KG1 (cell line): ENCODE results near the gene CENPL.
A peak's percentile ranks its signal among the peaks of the same experiment; 100 is the strongest.
"Not testable (repeated sequence)": the region's sequence is repeated elsewhere in the genome, so short reads cannot be mapped to it uniquely, and the experiment has no call there.

Experiments
- DNase-seq: peaks from one replicate; lab custom pipeline; 2025; lab: John Stamatoyannopoulos, UW

CENPL gene, protein sequence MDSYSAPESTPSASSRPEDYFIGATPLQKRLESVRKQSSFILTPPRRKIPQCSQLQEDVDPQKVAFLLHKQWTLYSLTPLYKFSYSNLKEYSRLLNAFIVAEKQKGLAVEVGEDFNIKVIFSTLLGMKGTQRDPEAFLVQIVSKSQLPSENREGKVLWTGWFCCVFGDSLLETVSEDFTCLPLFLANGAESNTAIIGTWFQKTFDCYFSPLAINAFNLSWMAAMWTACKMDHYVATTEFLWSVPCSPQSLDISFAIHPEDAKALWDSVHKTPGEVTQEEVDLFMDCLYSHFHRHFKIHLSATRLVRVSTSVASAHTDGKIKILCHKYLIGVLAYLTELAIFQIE

DNA sequence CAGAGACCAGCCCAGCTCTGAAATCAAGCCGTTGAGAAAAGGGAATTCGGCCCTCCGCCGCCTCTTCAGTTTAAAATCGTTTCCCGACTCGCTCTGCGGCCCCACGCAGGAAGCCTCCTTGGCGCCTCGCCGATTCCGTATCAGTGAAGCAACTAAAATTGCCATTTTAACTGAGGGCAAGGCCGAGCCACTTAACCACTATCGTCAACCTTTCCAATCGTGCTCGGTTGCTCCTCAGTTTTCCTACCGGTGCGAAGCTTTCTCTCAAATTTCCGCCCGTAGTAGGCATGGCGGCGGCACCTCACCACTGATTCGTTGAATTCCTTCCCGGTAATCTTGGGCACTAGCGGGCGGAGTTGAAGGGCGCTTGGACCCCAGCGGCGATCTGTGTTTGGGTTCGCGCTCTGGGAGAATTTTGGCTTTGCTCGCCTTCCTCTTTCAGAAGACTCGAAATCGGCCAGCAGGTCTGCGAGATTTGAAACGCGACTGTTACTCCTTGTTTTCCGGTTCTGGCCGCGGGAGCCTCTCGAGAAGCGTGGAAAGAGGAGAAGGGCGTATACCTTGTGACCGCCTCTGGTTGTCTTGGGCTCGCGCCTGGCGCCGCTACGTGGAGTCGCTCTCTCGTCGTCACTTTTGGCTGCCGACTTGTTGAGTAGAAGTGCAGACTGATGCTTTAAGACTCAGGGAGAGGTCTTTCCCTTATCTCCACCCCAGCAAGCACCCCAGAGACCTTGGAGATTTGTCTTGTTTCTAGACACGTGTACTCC, at the start of gene CENPL, which contains the start of gene DARS2:
TSS of gene CENPL (minus strand) at position 569 of the 767 bp plus-strand sequence. CDS start 13,584 bp downstream, outside the sequence.
TSS of gene DARS2 (plus strand) at position 359 of the 767 bp plus-strand sequence. CDS start 557 bp downstream, outside the sequence.
- DNase-seq, result peak; percentile 93

DNA sequence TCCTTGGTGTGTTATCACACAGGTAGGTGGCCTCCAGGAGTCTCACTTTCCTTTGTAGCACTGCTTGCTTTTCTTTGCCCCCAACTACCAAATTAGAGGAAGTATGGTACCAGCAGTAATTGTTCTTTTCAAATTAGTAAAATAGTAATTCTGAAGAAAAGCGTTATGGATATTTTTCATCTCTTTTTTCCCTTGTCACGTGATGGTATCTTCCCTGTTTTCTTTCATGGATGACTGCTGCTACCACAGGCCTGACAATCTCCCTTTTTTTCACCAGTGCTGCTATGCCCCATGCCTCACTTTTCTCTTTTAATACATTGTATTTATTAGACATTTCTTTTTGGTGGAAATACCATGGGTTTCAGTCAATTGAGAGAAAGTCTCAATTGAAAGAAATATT, 46.8 kb upstream of the CENPL start:
- DNase-seq, result no peak

DNA sequence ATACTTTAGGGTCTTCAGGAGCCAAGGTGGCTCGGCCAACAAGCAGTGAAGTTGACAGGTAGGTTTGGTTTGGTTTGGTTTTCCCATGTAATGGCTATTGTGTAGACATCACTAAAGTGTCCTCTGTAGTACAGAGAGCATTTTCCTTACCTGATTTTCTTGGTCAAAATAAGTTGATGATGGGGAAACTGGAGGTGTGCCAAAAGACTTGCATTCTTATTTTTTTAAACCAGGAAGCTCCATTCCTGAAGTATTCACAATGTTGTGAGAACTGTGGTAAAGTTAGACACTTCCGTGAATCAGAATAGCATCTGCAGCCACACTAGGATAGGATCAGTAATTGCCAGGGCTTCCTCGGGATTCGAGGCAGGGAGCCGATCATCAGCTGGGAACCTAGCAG, 46.4 kb upstream of the CENPL start:
- no peak for DNase-seq

DNA sequence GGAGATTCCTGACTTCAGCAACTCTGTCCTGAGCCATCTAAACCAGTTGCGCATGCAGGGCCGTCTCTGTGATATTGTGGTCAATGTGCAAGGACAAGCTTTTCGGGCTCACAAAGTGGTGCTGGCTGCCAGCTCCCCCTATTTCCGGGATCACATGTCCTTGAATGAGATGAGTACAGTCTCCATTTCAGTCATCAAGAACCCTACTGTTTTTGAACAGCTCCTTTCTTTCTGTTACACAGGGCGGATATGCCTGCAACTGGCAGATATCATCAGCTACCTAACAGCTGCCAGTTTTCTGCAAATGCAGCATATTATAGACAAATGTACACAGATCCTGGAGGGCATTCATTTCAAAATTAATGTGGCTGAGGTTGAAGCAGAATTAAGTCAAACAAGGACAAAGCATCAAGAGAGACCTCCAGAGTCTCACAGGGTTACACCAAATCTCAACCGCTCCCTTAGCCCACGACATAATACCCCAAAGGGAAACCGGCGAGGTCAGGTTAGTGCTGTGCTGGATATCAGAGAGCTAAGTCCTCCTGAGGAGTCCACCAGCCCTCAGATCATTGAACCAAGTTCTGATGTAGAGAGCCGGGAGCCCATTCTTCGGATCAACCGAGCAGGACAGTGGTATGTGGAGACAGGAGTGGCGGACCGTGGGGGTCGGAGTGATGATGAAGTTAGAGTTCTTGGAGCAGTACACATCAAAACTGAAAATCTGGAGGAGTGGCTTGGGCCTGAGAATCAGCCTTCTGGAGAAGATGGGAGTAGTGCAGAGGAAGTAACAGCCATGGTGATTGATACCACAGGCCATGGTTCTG, 45.8 kb upstream of the CENPL start:
- peak; percentile 60 for DNase-seq

DNA sequence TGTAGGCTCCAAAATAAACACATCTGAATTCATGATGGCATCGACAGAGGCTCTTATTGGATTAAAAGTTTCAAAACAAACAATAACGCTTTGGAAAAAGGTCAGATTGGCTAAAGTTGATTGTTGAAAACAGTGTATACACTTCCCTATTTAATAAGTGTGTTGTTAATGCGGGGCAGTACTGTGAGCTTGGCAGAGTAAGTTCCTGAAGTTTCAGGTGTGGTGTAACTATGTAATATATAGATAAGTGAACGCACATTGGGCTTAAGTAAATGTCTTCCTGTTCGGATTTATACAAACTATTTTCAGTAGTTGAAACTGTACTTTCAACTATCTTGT, 44.3 kb upstream of the CENPL start:
- DNase-seq, result no peak

DNA sequence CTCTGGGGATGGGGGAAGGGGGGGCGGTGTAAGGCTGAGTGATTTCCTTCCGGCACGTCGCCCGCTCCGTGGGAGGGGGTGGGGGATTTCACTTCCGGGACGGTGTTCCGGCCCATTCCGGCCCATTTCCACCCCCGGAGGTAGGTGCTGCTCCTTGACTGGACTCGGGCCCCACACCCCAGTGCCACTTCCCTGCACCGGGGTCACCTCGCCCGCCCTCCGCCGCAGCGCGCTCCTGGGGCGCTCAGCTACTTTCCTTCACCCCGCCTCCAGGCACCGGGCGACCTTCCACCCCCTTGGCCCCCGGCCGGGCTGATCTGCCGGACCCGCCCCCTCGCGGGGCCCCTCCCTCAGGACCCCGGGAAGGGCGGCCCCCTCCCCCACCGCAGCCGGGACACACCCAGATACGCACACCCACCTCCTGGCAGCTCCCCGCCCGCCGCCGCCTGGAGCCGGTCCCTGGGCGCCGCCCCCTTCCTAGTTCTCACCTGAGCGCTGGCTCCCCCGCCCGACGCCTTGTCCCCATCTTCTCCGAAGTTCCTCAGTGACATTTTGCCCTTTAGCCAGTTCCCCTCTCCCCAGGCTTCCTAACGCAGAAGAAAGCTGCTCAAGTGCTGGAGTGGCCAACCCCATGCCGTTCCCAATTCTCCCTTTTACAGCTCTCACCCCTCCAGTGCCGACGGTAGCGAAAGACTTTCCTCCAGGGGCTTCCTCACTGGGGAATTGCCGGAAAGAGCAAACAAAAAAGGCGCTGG, 43.8 kb upstream of the CENPL start, which contains the start of gene ZBTB37:
TSS of gene ZBTB37 (plus strand) at position 115 of the 755 bp plus-strand sequence. CDS start 1,846 bp downstream, outside the sequence.
- peak; percentile 57 for DNase-seq

DNA sequence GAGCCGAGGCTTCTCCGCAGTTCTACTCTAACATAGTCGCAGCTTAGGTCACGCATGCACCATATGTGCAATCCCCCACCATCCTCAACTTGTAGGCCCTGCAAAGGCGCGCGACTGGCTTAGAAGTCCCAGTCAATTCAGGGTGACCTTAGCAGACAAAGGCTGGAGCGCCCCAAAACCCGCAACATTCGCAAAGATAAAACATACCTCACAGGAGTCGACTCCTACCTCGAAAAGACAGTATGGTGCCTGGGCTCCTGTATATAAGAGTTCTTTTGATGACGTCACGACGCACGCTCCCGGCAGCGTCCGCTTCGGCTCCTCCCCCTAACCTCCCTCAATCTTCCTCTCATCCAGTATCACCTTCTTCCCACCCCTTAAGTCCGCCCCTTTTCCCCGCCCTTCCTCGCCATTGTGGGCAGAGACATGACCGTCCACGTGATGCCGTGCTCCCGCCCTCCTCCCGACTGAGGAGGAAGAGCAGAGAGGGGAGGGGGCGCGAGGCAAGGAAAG, 43.1 kb upstream of the CENPL start, which contains the start of gene GAS5:
TSS of gene GAS5 (minus strand) at position 237 of the 513 bp plus-strand sequence.
- peak; percentile 97 for DNase-seq

DNA sequence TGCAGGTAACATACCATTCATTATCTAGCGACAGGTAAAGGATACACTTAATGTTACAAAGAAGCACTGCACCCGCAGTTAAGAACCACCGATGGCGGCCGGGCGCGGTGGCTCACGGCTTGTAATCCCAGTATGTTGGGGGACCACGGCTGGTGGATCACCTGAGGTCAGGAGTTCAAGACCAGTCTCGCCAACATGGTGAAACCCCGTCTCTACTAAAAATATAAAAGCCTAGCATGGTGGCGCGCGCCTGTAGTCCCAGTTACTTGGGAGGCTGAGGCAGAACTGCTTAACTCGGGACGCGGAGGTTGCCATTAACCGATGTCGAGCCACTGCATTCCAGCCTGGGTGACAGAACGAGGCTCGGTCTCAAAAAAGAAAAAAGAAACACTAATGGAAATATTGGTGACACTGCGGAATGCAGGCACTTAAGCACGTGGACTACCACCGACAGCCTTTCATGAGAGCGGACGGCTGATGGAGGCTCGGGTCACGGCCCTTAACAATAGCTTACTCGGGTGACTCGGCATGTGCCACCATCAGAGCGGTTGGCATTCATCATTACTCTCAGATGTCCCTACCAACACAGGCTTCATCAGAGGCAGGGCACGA, 42.6 kb upstream of the CENPL start:
- no peak for DNase-seq

DNA sequence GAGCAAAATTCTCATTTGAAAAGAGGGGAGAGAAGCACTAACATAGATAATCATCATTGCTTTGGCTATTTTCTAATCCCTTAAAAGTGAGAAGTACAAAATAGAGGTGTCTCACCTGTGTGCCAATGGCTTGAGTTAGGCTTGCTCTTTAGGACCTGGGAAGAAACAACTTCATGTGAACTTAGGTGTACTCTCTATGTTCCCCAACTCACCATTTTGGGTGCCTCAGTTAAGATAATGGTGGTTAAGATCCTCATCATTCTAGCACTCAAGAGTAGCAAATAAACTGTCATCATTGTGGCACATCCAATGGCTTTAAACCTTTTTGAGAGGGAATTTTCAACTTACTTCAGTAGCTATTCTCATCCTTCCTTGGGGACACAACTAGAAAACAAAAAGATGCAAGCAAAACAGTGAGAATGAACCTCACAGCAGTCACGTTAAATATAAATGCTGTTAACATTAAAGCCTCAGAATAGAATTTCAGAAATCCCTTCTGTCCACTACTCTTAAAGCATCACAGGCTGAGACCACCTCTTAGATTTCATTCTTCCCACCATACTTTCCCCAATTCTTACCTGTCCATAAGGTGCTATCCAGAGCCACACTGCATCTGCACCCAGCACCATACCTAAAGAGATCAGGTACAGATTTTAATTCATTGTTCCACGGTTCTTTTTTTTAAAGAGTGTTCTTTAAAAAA, 41.9 kb upstream of the CENPL start:
- no peak for DNase-seq

DNA sequence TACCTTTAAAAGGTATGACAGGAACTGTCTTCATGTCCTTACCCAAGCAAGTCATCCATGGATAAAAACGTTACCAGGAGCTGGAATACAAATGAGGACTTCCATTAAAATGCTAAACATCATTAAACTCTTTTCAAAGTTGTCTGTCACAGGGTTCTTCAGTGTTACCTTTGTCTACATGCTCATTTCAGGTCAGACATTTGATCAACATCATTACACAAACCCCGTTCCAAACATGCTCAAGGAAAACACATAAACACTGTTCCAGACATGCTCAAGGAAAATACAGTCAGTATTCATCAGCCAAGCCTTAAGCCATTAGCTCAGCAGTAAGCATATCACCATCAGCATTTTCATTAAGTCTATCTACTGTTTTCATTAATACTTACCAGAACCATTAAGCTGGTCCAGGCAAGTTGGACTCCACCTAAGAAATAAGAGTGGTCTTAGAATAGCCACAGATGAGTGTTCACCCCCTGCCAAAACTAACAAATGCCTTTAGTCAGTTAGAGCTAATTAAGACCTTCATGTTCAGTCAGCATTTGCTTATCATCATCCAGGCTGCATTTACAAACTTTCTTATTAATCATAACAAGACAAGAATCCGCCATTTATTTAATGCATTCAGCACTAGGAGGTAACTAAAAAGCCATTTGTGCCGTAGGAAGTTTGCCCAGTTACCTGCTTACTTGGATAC, 40.9 kb upstream of the CENPL start:
- no peak for DNase-seq

DNA sequence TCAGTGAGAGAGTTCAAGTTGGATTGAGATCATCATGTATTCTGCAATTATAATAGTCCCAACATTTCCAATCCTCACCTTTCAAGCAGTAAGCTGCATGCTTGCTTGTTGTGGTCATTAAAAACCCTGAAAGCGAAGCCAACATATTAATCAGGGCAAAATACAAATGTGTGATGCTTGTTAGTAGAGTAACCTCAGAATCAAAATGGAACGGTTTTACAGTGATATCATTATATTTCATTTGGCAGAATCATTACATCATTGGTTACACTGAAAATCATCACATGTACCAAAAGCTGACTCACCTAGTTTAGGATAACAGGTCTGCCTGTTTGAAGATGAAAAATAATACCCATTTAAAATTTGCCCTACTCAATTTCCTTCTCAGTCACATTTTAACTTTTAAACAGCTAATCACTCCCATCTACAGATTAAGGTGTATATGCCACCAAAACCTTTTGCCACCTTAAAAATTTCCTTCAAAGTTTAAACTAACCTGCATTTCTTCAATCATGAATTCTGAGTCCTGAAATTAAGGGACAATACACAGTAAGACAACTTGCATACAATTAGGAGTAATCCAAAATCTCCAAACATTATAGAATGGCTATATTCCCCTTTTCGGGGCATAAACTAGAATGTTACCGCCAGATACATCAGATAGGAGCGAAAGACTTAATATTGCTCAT, 39.6 kb upstream of the CENPL start:
- DNase-seq, result no peak

DNA sequence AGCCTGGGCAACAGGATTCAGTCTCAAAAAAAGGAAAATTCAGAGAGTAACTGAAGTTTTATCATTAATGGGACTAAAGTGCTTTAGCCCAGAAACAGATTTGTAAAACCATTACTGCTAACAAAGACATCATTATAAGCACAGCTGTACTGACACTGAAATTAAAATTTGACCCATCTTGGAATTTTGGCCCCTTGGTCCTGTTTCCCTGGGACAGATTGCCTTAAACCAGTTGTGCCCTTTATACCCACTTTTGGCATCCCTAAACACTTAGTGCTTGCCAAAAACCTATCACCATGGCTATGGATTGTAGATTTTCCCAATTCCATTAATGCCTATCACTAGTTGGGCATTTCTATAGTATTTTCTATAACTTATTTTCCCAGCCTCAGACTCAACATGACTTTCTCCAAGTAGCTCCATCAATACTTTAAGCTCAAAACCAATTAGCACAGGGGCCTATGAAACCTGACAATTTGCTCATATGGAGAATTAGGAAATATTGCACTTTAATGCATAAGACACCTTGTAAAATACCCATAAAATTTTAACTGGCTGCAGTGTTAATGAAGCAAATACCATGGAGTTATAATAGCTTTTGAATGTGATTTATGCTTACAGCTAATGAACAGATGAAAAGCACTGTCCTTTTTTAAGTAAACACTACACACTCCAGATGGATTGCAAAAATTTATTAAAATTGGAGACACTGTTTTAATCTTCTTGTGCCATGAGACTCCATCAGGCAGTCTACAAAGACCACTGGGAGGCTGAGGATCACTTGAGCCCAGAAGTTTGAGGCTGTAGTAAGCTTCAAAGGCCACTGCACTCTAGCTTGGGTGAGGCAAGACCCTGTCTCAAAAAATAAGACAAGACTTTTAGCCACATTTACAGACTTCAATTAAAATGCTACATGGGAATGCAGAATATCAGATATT, 38.8 kb upstream of the CENPL start:
- no peak for DNase-seq

DNA sequence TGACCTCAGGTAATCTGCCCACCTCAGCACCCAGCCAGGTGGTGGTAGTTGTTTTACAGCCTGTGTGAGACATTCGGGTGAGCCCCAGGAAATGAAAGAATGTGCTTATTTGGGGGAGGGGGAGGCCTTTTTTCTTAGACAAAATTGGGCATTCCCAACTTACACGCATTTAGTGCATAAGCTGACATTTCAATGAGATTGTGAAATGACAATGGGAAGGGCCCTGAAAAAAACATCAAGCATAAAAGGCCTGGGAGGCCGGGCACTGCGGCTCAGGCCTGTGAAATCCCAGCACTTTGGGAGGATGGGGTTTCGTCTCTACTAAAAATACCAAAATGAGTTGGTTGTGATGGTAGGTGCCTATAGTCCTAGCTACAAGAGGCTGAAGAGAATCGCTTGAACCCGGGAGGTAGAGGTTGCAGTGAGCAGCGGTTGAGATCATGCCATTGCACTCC, 38.1 kb upstream of the CENPL start:
- DNase-seq, result no peak

DNA sequence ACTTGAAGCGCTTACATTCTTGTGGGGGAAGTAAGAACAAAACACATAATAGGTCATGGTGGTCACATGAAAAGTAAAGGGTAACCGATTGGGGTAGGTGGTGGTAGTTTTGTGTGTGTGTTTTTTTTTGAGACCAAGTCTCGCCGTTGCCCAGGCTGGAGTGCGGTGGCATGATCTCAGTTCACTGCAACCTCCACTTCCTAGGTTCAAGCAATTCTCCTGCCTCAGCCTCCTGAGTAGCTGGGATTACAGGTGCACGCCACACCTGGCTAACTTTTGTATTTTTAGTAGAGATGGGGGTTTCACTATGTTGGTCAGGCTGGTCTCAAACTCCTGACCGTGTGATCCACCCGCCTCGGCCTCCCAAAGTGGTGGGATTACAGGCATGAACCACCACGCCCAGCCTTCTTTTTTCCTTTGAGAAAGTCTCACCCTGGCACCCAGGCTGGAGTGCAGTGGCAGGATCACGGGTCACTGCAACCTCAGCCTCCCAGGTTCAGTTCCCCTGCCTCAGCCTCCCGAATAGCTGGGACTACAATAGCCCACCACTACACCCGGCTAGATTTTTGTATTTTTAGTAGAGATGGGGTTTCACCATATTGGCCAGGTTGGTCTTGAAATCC, 37.6 kb upstream of the CENPL start:
- not testable (repeated sequence) for DNase-seq

DNA sequence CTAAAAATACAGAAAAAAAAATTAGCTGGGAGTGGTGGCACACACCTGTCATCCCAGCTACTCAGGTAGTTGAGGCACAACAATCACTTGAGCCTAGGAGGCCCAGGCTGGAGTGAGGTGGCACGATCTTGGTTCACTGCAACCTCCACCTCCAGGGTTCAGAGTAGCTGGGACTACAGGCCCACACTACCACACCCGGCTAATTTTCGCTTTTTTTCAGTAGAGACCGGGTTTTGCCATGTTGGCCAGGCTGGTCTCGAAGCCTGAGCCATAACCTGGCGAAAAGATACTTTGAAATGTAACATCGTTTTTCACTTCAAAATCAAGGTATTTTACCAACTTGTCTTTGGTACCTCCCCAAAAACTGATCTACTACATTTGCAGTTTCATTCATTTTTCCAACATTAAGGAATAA, 37.1 kb upstream of the CENPL start:
- DNase-seq, result no peak

DNA sequence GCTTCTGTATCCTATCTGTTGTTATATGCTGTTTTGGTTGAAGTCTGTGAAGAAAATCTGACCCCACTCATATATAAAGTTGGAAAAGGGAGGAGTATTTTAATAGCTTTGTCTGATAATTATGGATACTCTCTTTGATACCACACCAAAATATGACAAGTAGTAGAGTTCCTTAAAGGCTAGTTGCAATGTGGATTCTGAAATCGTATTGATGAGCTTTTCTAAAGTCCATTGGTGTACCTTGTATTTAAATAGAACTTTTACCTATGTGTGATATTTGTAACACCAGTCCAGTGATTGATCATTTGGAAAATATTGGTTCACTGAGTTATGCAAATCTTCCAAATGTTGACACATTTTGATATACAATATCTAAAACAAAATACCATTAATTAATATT, 35.4 kb upstream of the CENPL start:
- no peak for DNase-seq

DNA sequence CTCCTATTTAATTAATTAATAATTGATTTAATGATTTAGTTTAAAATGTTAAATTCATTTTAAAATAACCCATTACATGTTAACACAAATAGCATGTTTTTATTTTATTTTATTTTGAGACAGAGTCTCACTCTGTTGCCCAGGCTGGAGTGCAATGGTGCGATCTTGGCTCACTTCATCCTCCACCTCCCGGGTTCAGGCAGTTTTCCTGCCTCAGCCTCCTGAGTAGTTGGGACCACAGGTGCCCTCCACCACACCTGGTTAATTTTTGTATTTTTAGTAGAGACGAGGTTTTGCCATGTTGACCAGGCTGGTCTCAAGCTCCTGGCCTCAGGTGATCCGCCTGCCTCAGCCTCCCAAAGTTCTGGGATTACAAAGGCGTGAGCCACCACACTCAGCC, 34.9 kb upstream of the CENPL start:
- not testable (repeated sequence) for DNase-seq
